ENCODE results near the gene C12orf75. TPM values are rescaled to one million over a fixed set of nuclear protein-coding genes. Genes with fewer than 3 reads are reported as not detected.

C12orf75 gene
- total RNA-seq, 4 donors from 2014 or later = 1.9 to 5.8 (median 4.3) TPM

DNA sequence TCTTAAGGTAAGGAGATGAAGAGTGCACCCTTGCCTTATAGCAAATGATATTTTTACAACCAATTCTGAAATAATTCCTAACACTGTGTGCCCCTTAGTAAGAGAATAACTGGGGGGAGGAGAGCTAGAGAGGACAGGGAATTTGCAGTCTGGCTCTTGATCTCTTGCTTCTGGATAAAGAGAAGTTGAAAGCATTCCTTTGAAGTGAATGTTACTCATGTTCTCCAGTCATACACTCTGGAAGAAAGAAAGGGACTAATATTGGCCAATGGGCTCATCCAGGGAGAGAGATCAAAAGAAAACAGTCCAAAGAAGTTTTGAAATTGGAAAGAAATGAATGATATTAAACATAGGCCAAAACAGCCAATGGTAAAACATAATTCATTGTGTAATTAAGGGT, 25.3 kb downstream of the C12orf75 start:
- no peak for DNase-seq
- intact Hi-C loops (cut with DNase I) = no loop called here
- no peaks in the 10 kb centered on the region for H3K27me3 ChIP-seq
- no peaks in the 10 kb centered on the region for H3K9me3 ChIP-seq
- TF ChIP-seq, protein P1, sequence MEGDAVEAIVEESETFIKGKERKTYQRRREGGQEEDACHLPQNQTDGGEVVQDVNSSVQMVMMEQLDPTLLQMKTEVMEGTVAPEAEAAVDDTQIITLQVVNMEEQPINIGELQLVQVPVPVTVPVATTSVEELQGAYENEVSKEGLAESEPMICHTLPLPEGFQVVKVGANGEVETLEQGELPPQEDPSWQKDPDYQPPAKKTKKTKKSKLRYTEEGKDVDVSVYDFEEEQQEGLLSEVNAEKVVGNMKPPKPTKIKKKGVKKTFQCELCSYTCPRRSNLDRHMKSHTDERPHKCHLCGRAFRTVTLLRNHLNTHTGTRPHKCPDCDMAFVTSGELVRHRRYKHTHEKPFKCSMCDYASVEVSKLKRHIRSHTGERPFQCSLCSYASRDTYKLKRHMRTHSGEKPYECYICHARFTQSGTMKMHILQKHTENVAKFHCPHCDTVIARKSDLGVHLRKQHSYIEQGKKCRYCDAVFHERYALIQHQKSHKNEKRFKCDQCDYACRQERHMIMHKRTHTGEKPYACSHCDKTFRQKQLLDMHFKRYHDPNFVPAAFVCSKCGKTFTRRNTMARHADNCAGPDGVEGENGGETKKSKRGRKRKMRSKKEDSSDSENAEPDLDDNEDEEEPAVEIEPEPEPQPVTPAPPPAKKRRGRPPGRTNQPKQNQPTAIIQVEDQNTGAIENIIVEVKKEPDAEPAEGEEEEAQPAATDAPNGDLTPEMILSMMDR (IDR thresholded peaks at IDR 0.05) = no peak
- H3K27ac ChIP-seq = no peak overlapping the region
- H3K4me3 ChIP-seq (replicated peaks in 1 of 3) = no peak overlapping the region
- peaks cover 0 to 9% of the 10 kb centered on the region in 2 donors for H3K4me1 ChIP-seq
- H3K36me3 ChIP-seq = no peaks in the 10 kb centered on the region

DNA sequence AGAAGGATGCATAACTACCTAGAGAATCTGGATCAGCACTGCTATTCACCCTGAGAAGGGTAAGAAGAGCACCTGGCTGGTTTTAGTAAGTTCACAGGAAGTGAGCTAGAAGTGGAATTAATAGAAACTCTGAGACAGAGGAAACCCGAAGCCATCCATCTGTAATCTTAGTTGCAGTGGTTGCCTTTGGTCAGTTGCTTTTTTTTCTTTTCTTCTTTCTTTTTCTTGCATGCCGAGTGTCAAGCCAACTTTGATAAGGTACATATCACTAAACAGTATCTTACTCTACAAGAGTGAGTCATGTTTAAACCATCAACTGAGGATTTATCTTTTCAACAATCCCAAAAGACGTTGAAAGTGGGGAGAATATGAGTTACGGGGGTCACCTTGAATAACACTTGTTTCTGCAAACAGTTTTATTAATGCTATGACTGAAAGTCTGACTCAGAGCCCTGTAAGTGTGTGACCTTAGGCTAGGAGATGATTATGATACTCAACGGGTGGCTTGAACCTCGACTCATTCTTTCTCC, 26.7 kb downstream of the C12orf75 start:
- intact Hi-C loops (cut with DNase I) = no loop called here
- Histone ChIP-seq H3K4me1 (peaks cover 0 to 7% of the 10 kb centered on the region in 2 donors), H3K9me3 (no peaks in the 10 kb centered on the region), H3K36me3 (no peaks in the 10 kb centered on the region), H3K27me3 (no peaks in the 10 kb centered on the region), H3K4me3 (replicated peaks in 1 of 3) (no peak overlapping the region), H3K27ac (no peak overlapping the region)
- 73 to 75% methylated on average over 6 of the region's 6 CpGs for WGBS, 2 donors
- no peak for TF ChIP-seq POLR2A (IDR thresholded peaks at IDR 0.05)
- TF ChIP-seq, protein P1 (IDR thresholded peaks at IDR 0.05) = no peak
- no peak for DNase-seq

DNA sequence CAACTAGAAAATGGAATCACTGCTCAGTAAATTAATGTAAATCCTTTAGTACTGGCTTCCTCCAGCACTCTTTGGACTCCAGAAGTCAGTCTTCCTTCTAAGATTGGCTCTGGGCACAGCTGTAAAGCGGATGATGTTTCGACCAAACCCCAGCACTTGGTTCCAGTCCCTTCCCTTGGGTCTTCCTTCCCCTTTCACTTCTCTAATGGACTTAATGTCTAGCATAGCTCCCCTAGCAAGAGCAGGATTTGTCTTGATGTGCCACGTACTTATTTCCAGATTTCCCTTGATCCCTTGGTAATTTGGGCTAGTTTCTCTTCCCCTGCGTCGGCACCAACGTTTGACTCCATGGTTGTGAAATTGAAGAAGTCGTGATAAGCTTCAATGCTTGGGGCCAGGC, 28.3 kb downstream of the C12orf75 start:
- H3K4me3 ChIP-seq (replicated peaks in 1 of 3) = no peak overlapping the region
- H3K36me3 ChIP-seq = no peaks in the 10 kb centered on the region
- H3K27me3 ChIP-seq = no peaks in the 10 kb centered on the region
- WGBS, 2 donors = 92 to 98% methylated on average over 7 of the region's 7 CpGs
- H3K4me1 ChIP-seq = no peaks in the 10 kb centered on the region
- TF ChIP-seq, protein P1 (IDR thresholded peaks at IDR 0.05) = no peak
- TF ChIP-seq POLR2A (IDR thresholded peaks at IDR 0.05) = no peak
- H3K9me3 ChIP-seq = no peaks in the 10 kb centered on the region
- H3K27ac ChIP-seq = no peak overlapping the region
- DNase-seq = no peak
- intact Hi-C loops (cut with DNase I) = no loop called here

DNA sequence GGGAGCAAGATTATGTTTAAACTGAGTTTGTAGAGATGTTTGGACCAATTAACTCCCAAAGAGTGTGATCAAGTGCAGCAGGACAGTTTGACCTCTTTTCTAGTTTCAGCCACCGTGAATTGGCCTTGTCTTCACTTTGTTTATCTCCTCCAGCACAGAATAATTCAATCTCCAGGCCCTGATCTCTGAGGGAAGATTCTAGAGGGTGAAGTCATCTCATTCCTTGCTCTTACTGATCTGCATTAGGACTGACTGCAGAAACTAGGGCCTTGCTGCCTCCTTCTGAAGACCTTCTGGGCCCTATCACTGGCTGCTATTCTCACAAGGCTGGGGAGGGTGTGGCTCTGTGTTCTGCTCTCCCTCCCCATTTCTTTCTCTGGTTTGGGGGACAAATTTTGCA, 29.4 kb downstream of the C12orf75 start:
- H3K9me3 ChIP-seq = no peaks in the 10 kb centered on the region
- TF ChIP-seq, protein P1 (IDR thresholded peaks at IDR 0.05) = no peak
- no peak for TF ChIP-seq POLR2A (IDR thresholded peaks at IDR 0.05)
- 63 to 84% methylated on average over 1 of the region's 1 CpG for WGBS, 2 donors
- no peak overlapping the region for H3K27ac ChIP-seq
- H3K4me1 ChIP-seq = no peaks in the 10 kb centered on the region
- H3K4me3 ChIP-seq (replicated peaks in 1 of 3) = no peak overlapping the region
- no peaks in the 10 kb centered on the region for H3K36me3 ChIP-seq
- DNase-seq = no peak
- no peaks in the 10 kb centered on the region for H3K27me3 ChIP-seq
- intact Hi-C loops (cut with DNase I) = no loop called here

DNA sequence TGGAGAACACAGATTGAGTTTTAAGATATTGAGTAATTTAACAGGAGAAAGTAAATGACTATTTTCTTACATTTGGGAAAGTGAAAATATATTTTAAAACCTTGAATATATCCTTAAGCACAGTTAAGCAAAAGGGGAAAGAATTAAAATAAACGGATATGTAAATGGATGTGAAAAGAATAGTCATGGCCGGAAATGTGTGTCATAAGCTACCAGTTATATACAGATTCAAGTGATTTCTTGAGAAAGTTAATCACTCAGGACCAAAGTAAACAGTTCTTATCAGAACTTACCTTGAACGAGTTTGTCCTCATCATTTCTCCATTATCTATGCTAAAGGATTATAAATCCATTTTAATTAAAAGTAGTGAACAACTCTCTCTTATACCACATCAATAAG, 33.4 kb downstream of the C12orf75 start:
- H3K9me3 ChIP-seq = no peaks in the 10 kb centered on the region
- WGBS, 2 donors = 78 to 83% methylated on average over 3 of the region's 3 CpGs
- H3K4me3 ChIP-seq (replicated peaks in 1 of 3) = no peak overlapping the region
- H3K4me1 ChIP-seq = no peaks in the 10 kb centered on the region
- TF ChIP-seq, protein P1 (IDR thresholded peaks at IDR 0.05) = no peak
- TF ChIP-seq POLR2A (IDR thresholded peaks at IDR 0.05) = no peak
- intact Hi-C loops (cut with DNase I) = no loop called here
- DNase-seq = no peak
- no peaks in the 10 kb centered on the region for H3K27me3 ChIP-seq
- no peaks in the 10 kb centered on the region for H3K36me3 ChIP-seq
- H3K27ac ChIP-seq = no peak overlapping the region

Data from thyroid gland (tissue), 4 donors.